Endodermal cell (in vitro differentiated cells): Measurements from ENCODE around the gene CFAP97D2. TPM values are rescaled to one million over a fixed set of nuclear protein-coding genes. Genes with fewer than 3 reads are reported as not detected.

Experiments used
- DNase-seq: peaks from one replicate; pipeline ENCODE4 v3.0.0-alpha.2; 2017
- H3K27ac ChIP-seq: 2 replicates; pipeline ENCODE4 v1.5.1; 2013; ENCODE audit warnings: mild to moderate bottlenecking, low read depth, low read length, moderate library complexity
- H3K27me3 ChIP-seq: 2 replicates; pipeline ENCODE4 v1.6.1; 2013; ENCODE audit warnings: mild to moderate bottlenecking, low read length, moderate library complexity; ENCODE audit not compliant: insufficient read depth, control insufficient read depth, poor library complexity, severe bottlenecking
- H3K36me3 ChIP-seq: 2 replicates; pipeline ENCODE4 v1.7.0; 2013; ENCODE audit warnings: mild to moderate bottlenecking, low read length, moderate library complexity; ENCODE audit not compliant: control insufficient read depth, insufficient read depth
- H3K4me1 ChIP-seq: one replicate; pipeline ENCODE4 v1.7.0; 2013; ENCODE audit warnings: low read length; ENCODE audit not compliant: control insufficient read depth, insufficient read depth
- H3K4me3 ChIP-seq: 2 replicates; pipeline ENCODE4 v1.5.1; 2013; ENCODE audit warnings: mild to moderate bottlenecking, low read length, moderate library complexity
- H3K9ac ChIP-seq: 2 replicates; pipeline ENCODE4 v1.6.1; 2013; ENCODE audit warnings: mild to moderate bottlenecking, low read length, moderate library complexity; ENCODE audit not compliant: poor library complexity, severe bottlenecking; ENCODE audit errors: extremely low read depth
- H3K9me3 ChIP-seq: 2 replicates; pipeline ENCODE4 v1.6.1; 2013; ENCODE audit warnings: mild to moderate bottlenecking, low read length, moderate library complexity; ENCODE audit not compliant: control insufficient read depth
- H3K27ac Mint-ChIP-seq: 2 replicates; pipeline ENCODE4 v1.8.0; 2020; ENCODE audit warnings: mixed read lengths
- H3K27me3 Mint-ChIP-seq: 2 replicates; pipeline ENCODE4 v1.8.0; 2021; ENCODE audit warnings: mild to moderate bottlenecking, mixed read lengths; ENCODE audit not compliant: insufficient read depth
- H3K36me3 Mint-ChIP-seq: 2 replicates; pipeline ENCODE4 v1.8.0; 2020; ENCODE audit warnings: low read depth, mixed read lengths
- H3K4me1 Mint-ChIP-seq: 2 replicates; pipeline ENCODE4 v1.8.0; 2020; ENCODE audit warnings: mixed read lengths
- H3K4me3 Mint-ChIP-seq: 2 replicates; pipeline ENCODE4 v1.8.0; 2020; ENCODE audit warnings: mild to moderate bottlenecking, moderate library complexity, mixed read lengths
- H3K9me3 Mint-ChIP-seq: 2 replicates; pipeline ENCODE4 v1.8.0; 2020; ENCODE audit warnings: mild to moderate bottlenecking, mixed read lengths
- CTCF ChIP-seq: fragments of 200-600 bp; sonication (generic); conservative IDR thresholded peaks from 2 replicates; pipeline ENCODE4 v1.5.0; 2021; ENCODE audit warnings: antibody characterized with exemption, mild to moderate bottlenecking
- WGBS, 2 experiments: methylation state at CpG; one replicate each; pipeline versions ENCODE4 v1.1.5 to v1.1.7; 2013; ENCODE audit warnings: missing lambda C conversion rate in 2 of 2, mixed read lengths in 1 of 2; ENCODE audit not compliant: insufficient coverage in 1 of 2, insufficient read length in 1 of 2; 5-methylcytosine and 5-hydroxymethylcytosine counted together
- total RNA-seq, 2 donors: library from RNA; stranded (reverse); fragmentation: NEBNext Ultra II Directional in 1 of 2; extraction: Animal tissue kit (Norgen Biotek cat#: 25700) in 1 of 2; gene quantifications; 2 replicates in 1 of 2; 3 replicates in 1 of 2; pipeline ENCODE4 v1.2.1, GENCODE V29; 2021

Gene CFAP97D2
- total RNA-seq, 2 donors from 2014 or later: not detected

DNA sequence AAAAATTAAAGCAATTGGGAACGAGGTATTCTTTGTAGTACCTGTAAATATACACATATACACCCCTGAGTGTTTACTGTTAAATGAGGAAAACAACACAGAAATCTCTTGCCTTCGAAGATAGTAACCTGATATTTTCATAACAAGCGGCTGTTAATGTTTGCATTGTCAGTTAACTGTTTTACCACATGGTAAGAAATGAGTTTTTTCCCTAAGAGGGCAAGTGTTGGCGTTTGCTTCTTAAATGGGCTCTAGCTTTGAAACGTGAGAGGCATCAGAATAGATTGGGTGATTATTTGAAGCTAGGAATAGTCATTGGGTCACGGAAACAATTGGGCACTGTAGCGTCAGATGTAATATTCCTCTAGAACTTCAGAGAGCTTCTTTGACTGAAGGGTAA is 80.3 kb downstream of the CFAP97D2 start:
- H3K9ac ChIP-seq: no peak overlapping the region
- H3K4me1 Mint-ChIP-seq: peaks cover 52% of the 10 kb centered on the region
- H3K36me3 ChIP-seq: peaks cover 84% of the 10 kb centered on the region
- WGBS, 2 experiments: 85 to 89% methylated on average over 4 to 6 of the region's 7 CpGs
- no peaks in the 10 kb centered on the region for H3K9me3 ChIP-seq
- no peak for TF ChIP-seq CTCF
- peaks cover 26% of the 10 kb centered on the region for H3K4me1 ChIP-seq
- H3K27me3 ChIP-seq: no peaks in the 10 kb centered on the region
- no peak overlapping the region for H3K4me3 ChIP-seq
- DNase-seq: no peak
- no peaks in the 10 kb centered on the region for H3K9me3 Mint-ChIP-seq
- H3K36me3 Mint-ChIP-seq: peaks cover 71% of the 10 kb centered on the region
- H3K4me3 Mint-ChIP-seq: no peak overlapping the region
- H3K27ac ChIP-seq: no peak overlapping the region
- H3K27me3 Mint-ChIP-seq: no peaks in the 10 kb centered on the region
- no peak overlapping the region for H3K27ac Mint-ChIP-seq

DNA sequence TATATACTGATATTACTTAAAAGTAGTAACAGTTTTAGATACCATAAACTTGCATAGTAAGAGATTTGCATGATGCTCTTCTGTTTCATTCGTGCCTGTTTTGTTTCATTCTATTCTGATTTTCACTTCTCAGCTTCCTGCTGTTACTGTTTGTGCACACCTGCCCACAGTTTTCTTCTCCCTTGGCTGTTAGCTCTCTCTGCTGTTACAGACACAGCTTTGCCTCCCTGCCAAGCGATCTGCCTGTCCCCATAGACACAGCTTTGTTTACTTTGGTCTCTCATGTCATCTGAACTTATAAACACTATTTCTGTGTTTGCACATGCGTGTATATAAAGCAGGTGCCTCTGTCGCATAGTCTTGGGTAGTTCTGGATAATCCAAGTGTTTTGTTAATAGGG is 80.9 kb downstream of the CFAP97D2 start:
- Histone ChIP-seq H3K4me1 (peaks cover 26% of the 10 kb centered on the region), H3K4me3 (no peak overlapping the region), H3K9me3 (no peaks in the 10 kb centered on the region), H3K27ac (no peak overlapping the region), H3K27me3 (no peaks in the 10 kb centered on the region), H3K9ac (no peak overlapping the region), H3K36me3 (peaks cover 84% of the 10 kb centered on the region)
- Mint-ChIP-seq H3K4me3 (no peak overlapping the region), H3K27me3 (no peaks in the 10 kb centered on the region), H3K9me3 (no peaks in the 10 kb centered on the region), H3K27ac (no peak overlapping the region), H3K4me1 (peaks cover 52% of the 10 kb centered on the region), H3K36me3 (peaks cover 71% of the 10 kb centered on the region)
- no peak for TF ChIP-seq CTCF
- no peak for DNase-seq
- WGBS, 2 experiments: 88 to 92% methylated on average over 4 of the region's 4 CpGs

DNA sequence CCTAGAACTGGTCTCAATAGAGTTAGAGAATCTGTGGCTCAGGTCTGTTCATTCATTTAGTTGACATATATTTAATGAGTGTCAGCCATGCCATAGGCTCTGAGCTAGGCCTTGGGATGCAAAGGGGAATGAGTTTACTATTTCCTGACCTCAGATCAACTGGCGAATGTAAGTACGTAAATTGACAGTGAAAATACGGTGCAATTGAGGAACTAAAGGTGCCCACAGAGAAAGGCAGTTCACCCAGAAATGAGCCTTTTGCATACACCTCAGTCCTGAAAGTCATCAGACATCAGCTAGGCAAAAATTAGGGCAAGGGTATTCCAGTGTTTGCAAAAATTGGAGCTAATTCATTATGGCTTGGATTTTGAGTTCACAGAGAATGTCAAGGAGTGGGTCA is 81.8 kb downstream of the CFAP97D2 start:
- H3K4me1 Mint-ChIP-seq: peaks cover 49% of the 10 kb centered on the region
- Histone ChIP-seq H3K4me1 (peaks cover 26% of the 10 kb centered on the region), H3K36me3 (peaks cover 84% of the 10 kb centered on the region), H3K27me3 (no peaks in the 10 kb centered on the region), H3K4me3 (peak overlapping the region; percentile 25), H3K9ac (peak overlapping the region; percentile 4), H3K9me3 (no peaks in the 10 kb centered on the region), H3K27ac (no peak overlapping the region)
- H3K9me3 Mint-ChIP-seq: no peaks in the 10 kb centered on the region
- no peak for DNase-seq
- H3K27ac Mint-ChIP-seq: peak overlapping the region; percentile 23
- H3K4me3 Mint-ChIP-seq: peak overlapping the region; percentile 40
- WGBS, 2 experiments: 92 to 100% methylated on average over 3 of the region's 3 CpGs
- H3K36me3 Mint-ChIP-seq: peaks cover 71% of the 10 kb centered on the region
- H3K27me3 Mint-ChIP-seq: no peaks in the 10 kb centered on the region
- no peak for TF ChIP-seq CTCF
